Mesodermal cell (in vitro differentiated cells): ENCODE results near the gene PTPRG.

Source experiments
- H3K27ac ChIP-seq: 2 replicates; pipeline ENCODE4 v1.7.0; 2013; ENCODE audit warnings: mild to moderate bottlenecking, low read depth, low read length, moderate library complexity; ENCODE audit not compliant: severe bottlenecking
- H3K36me3 ChIP-seq: 2 replicates; pipeline ENCODE4 v1.7.1; 2013; ENCODE audit warnings: mild to moderate bottlenecking, low read length, moderate library complexity; ENCODE audit not compliant: control insufficient read depth, insufficient read depth
- H3K4me1 ChIP-seq: one replicate; pipeline ENCODE4 v1.7.1; 2013; ENCODE audit warnings: mild to moderate bottlenecking, low read length; ENCODE audit not compliant: insufficient read depth, control insufficient read depth, poor library complexity, severe bottlenecking
- H3K4me3 ChIP-seq: 2 replicates; pipeline ENCODE4 v1.7.0; 2013; ENCODE audit warnings: low read length, control low read depth, mild to moderate bottlenecking; ENCODE audit not compliant: insufficient read depth, poor library complexity, severe bottlenecking; ENCODE audit errors: extremely low read depth
- H3K9me3 ChIP-seq: 2 replicates; pipeline ENCODE4 v1.7.1; 2013; ENCODE audit warnings: mild to moderate bottlenecking, low read length, moderate library complexity; ENCODE audit not compliant: control insufficient read depth
- WGBS, 2 experiments: methylation state at CpG; one replicate each; pipeline ENCODE4 v1.1.5; 2013; ENCODE audit warnings: missing lambda C conversion rate in 2 of 2; ENCODE audit not compliant: insufficient coverage in 2 of 2; 5-methylcytosine and 5-hydroxymethylcytosine counted together

The PTPRG gene

DNA sequence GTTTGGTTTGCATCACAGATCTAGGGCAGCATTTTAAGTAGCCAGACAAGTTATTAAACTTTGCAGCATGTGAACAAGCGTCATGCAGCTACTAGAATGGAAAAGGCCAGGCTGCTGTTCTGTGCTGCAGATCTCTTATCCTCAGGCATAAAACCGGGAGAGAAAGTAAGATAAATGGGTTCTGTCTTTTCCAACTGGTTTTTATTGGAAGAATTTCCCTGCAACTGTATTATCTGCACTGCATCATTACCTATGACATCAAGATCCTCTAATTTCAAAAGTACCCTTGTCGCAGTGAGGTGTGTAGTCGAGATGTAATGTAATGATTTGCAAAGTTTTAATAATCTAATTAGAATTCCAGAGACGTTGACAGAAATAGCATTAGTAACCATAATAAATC lies 571.6 kb downstream of the PTPRG start:
- Histone ChIP-seq H3K4me3 (no peak overlapping the region), H3K27ac (no peak overlapping the region), H3K9me3 (no peaks in the 10 kb centered on the region), H3K4me1 (no peaks in the 10 kb centered on the region), H3K36me3 (peaks cover 17% of the 10 kb centered on the region)
- 87 to 94% methylated on average over 1 to 2 of the region's 5 CpGs for WGBS, 2 experiments

DNA sequence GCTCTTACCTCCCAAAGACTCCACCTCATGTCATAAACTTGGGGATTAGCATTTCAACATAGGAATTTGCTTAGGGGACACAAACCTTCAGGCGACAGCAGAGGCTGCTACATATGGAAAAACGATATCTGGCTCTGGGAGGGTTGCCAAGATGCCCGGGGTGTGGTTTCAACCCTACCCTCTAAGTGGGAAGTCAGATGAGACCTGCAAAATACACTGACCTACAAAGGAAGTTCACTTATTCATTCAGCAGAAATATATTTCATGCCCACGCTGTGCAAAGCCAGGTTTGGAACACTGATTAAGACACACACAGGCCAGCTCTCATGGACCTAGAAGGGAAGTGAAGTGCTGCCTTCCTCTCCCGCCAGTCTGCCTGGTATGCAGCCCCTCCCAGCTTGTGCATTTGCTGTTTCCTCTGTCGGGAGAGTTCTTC lies 572.7 kb downstream of the PTPRG start:
- H3K36me3 ChIP-seq, result peaks cover 17% of the 10 kb centered on the region
- H3K4me3 ChIP-seq, result no peak overlapping the region
- WGBS, 2 experiments, result 89 to 97% methylated on average over 4 to 6 of the region's 6 CpGs
- H3K4me1 ChIP-seq, result no peaks in the 10 kb centered on the region
- no peaks in the 10 kb centered on the region for H3K9me3 ChIP-seq
- H3K27ac ChIP-seq, result no peak overlapping the region

DNA sequence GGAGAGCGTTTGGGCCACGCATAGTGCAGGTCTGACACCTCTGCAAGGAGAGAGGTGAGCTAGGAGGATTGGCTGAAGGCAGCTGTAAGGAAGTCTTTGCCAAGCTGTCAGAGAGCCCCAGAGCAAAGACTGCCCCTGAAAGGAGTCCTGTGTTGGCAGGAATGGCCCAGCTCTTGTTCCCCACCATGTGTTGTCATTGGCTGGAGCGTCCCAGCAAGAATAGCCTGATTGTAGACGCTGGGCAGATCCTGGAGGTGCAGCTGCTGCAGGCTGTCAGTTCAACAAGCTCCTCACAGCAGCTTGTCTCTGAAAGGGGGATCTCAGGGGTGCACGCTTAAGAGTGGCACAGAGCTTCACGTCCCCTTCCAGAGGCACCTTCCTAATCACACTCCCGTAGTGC lies 574.4 kb downstream of the PTPRG start:
- Histone ChIP-seq H3K36me3 (peaks cover 28% of the 10 kb centered on the region), H3K27ac (no peak overlapping the region), H3K4me3 (no peak overlapping the region), H3K9me3 (no peaks in the 10 kb centered on the region), H3K4me1 (no peaks in the 10 kb centered on the region)
- 91 to 94% methylated on average over 7 of the region's 7 CpGs for WGBS, 2 experiments

DNA sequence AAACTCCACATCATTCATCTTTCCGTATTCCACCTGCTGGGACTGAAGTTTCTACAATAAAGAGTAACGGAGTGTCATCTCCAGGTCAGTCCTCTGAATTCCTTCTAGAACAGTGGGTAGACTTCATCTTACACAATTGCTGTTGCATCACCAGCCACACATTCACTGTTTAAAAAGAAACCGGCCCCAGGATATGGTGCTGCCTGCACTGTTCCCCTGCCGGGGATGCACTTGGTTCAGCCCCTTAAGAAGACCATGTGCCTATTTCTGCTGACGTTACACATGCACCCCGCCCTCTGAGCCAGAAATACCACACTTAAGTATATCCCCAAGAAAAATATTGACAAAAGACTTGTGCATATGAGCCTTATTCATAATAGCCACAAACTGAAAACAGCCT lies 578.6 kb downstream of the PTPRG start:
- 82 to 97% methylated on average over 5 to 6 of the region's 6 CpGs for WGBS, 2 experiments
- Histone ChIP-seq H3K4me1 (peaks cover 6% of the 10 kb centered on the region), H3K9me3 (no peaks in the 10 kb centered on the region), H3K36me3 (peaks cover 11% of the 10 kb centered on the region), H3K4me3 (no peak overlapping the region), H3K27ac (no peak overlapping the region)

DNA sequence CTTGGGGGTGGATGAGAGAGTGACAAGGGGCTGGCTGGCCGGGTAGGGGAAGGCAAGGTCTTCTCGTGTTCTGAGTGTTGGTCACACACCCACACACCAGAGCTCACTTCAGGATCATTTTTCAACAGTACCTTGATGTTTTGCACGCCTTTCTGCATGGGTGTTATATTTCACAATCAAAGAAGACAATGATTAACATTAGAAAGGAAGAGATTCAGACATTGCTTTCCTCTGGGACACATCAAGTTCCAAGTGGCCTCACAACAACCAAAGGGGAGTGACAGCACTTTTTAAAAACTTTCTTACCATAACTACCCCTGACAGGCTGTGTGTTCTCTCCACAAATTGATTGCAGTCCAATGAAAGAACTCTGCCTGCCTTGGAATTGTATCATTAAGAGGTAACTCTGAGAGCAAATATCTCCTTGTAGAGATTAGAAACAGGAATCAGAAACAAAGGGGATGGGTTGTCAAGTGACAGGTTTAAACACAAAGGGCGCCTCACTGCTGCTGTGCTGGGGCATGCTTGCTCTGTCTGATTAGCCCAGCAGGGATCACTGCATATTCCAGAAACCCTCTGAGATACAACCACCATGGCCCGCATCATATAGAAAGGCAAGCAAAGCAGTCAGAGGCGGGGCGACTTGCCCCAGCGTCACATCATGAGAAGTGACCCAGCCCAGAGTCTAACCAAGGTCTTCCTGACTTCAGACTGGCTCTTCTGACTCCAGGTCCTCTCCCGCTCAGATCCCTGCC lies 581.1 kb downstream of the PTPRG start:
- 85 to 95% methylated on average over 4 to 9 of the region's 9 CpGs for WGBS, 2 experiments
- peaks cover 7% of the 10 kb centered on the region for H3K4me1 ChIP-seq
- no peaks in the 10 kb centered on the region for H3K9me3 ChIP-seq
- H3K4me3 ChIP-seq, result no peak overlapping the region
- no peak overlapping the region for H3K27ac ChIP-seq
- peaks cover 11% of the 10 kb centered on the region for H3K36me3 ChIP-seq

DNA sequence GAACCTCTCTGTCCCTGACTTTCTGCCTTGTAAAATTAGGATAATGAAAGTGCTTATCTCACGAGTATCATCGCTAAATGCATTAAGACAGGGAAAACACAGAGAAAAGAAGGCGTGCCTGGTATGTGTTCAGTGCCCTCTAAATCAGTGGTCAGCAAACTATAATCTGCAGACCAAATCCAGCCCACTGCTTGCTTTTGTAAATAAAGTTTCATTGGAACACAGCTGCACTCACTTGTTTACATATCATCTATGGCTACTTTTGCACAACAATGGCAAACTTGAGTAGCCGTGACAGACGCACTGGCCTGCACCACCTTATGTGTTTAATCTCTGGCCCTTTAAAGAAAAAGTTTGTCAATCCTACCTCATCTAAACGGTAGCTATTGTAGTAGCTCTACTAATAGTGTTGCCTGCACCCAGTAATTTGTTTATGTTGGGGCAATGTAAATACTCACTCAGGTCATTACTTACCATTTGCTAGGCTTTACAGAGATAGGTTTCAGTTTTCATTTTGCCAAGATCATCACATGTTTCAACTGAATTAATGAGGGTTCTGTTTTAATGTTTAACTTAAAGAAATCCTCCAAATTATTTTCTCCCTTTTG lies 582.6 kb downstream of the PTPRG start:
- Histone ChIP-seq H3K36me3 (peaks cover 17% of the 10 kb centered on the region), H3K4me1 (peaks cover 7% of the 10 kb centered on the region), H3K27ac (peak overlapping the region; percentile 20), H3K4me3 (no peak overlapping the region), H3K9me3 (no peaks in the 10 kb centered on the region)
- 90 to 92% methylated on average over 3 to 6 of the region's 6 CpGs for WGBS, 2 experiments

DNA sequence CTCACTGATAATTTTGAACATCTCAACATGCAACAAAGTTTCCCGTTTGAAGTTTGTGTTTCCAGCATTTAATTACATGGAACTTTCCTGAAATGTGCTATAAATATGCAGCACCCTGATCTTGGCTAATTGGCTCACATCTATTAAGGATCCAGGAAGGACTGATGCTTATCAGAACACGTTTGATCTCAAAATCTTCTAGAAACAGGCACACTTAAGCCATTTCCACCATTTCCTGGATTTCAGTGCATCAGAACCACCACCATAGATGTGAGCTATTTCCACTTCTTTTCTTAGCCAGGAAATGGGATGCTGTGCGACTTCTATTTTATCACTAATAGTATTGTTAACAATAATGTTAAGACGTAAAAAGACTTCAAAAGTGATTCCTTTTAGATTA lies 583.1 kb downstream of the PTPRG start:
- Histone ChIP-seq H3K4me3 (no peak overlapping the region), H3K4me1 (peaks cover 7% of the 10 kb centered on the region), H3K27ac (peak overlapping the region; percentile 20), H3K36me3 (peaks cover 15% of the 10 kb centered on the region), H3K9me3 (no peaks in the 10 kb centered on the region)
- 63 to 87% methylated on average over 2 of the region's 4 CpGs for WGBS, 2 experiments

DNA sequence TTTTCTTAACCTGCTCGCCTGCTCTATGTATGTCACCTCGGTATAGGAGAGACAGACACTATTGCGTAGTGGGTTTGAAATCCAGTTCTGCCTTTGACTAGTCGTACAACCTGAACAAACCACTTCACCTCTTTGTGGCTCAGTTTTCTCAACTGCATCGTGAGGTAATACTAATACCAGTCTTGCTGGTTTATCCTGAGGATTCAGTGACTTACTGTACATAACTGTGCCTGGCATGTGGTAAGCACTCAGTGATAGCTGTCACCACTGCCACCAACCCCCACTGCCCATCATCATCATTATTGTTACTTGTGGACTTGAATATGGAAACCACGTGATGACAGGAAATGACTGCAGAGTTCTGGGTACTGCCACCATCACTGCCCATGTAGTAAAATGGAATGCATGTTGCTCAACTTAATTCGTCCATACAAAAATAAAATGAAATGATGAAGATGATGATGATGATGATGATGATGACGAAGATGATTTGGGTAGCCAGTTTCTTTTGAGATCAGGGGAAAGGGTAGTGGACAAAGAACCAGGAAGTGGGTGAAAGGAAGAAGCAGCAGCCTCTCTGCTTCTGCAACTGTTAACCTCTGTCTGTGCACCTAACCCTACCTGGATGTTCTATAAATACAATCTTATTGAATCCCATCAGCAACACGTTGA lies 583.9 kb downstream of the PTPRG start:
- peaks cover 7% of the 10 kb centered on the region for H3K4me1 ChIP-seq
- peaks cover 8% of the 10 kb centered on the region for H3K36me3 ChIP-seq
- H3K27ac ChIP-seq, result peak overlapping the region; percentile 20
- WGBS, 2 experiments, result 93 to 96% methylated on average over 6 to 8 of the region's 9 CpGs
- H3K4me3 ChIP-seq, result no peak overlapping the region
- H3K9me3 ChIP-seq, result no peaks in the 10 kb centered on the region

DNA sequence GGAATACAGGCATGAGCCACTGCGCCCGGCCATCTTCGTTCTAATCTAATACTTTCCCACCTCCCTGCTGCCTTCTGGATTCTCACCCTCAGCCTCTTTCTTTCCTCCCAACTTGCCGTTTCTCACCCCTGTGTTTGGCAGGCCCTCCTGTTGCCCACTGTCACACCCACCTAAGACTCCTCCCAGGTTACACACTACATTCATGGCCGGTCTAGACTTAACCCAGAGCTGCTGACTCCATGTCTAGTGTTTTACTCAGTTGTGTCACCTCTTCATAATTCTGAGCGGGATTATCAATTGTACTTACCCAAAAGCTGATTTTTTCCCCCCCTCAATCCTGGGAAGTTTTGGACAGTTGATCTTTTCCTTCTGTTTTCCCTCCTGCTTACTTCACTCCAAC lies 588.2 kb downstream of the PTPRG start:
- peaks cover 6% of the 10 kb centered on the region for H3K36me3 ChIP-seq
- 91 to 96% methylated on average over 6 of the region's 6 CpGs for WGBS, 2 experiments
- H3K4me1 ChIP-seq, result peaks cover 3% of the 10 kb centered on the region
- no peak overlapping the region for H3K27ac ChIP-seq
- no peaks in the 10 kb centered on the region for H3K9me3 ChIP-seq
- H3K4me3 ChIP-seq, result no peak overlapping the region

DNA sequence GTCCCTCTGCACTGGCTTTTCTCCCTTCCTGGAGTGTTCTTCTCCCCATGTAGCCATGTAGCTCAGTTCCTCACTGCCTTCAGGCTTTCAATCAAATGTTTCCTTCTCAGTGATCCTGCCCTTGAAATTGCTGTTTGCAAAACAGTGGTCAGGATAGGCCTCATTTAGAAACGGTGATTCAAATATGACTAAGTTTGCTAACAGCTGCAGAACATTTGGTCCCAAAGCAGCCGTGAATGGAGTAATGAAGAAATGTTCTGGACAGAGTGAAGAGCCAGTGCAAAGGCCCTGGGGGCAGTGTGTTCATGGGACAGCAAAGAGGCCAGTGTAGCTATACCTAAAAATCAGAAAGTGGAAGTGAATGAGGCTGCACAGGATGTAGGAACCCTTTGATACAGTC lies 588.6 kb downstream of the PTPRG start:
- WGBS, 2 experiments, result 83 to 95% methylated on average over 2 of the region's 2 CpGs
- H3K36me3 ChIP-seq, result peaks cover 6% of the 10 kb centered on the region
- no peak overlapping the region for H3K4me3 ChIP-seq
- no peaks in the 10 kb centered on the region for H3K9me3 ChIP-seq
- H3K4me1 ChIP-seq, result peaks cover under 1% of the 10 kb centered on the region
- H3K27ac ChIP-seq, result no peak overlapping the region

DNA sequence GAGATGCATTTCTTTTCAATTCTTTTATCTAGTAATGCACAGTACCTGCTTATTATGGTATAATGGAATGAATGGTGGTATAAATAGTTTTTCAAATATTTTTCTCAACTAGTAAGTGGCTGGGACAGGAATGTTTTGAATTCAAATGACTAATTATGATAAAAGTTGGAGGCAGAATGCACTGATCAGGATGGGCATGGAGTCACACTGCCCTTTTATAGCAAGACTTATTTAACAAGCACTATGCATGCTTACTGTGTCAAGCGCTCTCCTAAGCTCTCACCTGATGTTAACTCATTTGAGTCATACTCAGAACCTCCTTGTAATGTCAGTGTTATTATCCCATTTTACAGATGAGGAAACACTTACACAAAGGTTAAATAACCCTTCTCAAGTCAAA lies 590.2 kb downstream of the PTPRG start:
- Histone ChIP-seq H3K27ac (no peak overlapping the region), H3K4me3 (no peak overlapping the region), H3K4me1 (no peaks in the 10 kb centered on the region), H3K9me3 (no peaks in the 10 kb centered on the region), H3K36me3 (peaks cover 6% of the 10 kb centered on the region)
- WGBS, 2 experiments, result 89 to 100% methylated on average over 1 of the region's 1 CpG
